ENCODE data around the gene RUBCN.

RUBCN gene

DNA sequence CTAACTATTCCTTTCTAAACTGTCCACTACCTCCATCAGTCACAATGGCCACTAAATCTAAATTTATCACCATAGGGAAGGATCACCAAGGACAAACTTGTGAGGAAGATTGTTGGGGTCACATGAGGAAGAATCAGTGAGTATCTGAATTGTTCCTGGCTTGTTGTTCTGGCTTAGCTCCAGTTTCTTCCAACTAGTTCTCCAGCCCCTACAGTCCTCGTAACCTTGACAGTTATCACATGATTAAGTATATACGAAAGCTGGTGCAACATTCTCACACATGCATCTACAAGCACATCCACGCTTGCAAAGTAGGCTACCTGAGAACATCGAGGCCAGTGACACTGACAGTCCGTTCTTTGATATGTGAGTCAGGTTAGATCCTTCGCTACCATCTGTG lies 46.0 kb downstream of the RUBCN start:
- no peaks in the 10 kb centered on the region for H3K4me1 ChIP-seq (ENCODE audit: insufficient read depth, low read length, poor library complexity, severe bottlenecking)

DNA sequence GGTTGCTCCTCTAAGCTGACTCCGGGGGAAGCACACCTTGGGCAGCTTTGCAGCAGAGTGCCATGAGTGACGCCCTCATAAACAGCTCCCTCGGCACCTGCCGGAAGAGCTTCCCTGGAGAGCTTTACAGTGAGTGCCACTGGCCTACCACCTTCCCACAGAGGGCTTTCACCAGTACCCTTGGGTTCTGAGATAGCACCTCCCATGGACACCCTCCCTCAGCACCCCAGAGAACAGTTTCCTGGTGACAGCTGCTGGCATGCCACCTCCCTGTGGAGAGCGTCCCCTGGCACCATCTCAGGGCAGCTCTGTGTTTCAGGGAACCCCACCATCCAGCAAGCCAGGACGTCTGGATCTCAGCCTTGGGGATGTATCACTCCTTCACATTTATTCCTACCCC lies 49.1 kb downstream of the RUBCN start:
- TF ChIP-seq CTCF (conservative IDR thresholded peaks at IDR 0.05; ENCODE audit: low read length), result no peak
- TF ChIP-seq EZH2phosphoT487 (IDR thresholded peaks at IDR 0.05; ENCODE audit: borderline replicate concordance), result no peak

More for the DNA sequence above, 46.0 kb downstream of the RUBCN start:
- no peak for TF ChIP-seq CTCF (conservative IDR thresholded peaks at IDR 0.05; ENCODE audit: low read length)
- no peak for TF ChIP-seq EZH2phosphoT487 (IDR thresholded peaks at IDR 0.05; ENCODE audit: borderline replicate concordance)
- no peaks in the 10 kb centered on the region for H4K20me1 ChIP-seq (ENCODE audit: insufficient read depth, low read length, poor library complexity, severe bottlenecking)
- H3F3A ChIP-seq (ENCODE audit: low read depth), result no peaks in the 10 kb centered on the region
- no peak overlapping the region for H3K4me2 ChIP-seq (ENCODE audit: low read depth, low read length, poor library complexity, severe bottlenecking)
- H2AFZ ChIP-seq (ENCODE audit: low read length), result no peak overlapping the region
- no peak overlapping the region for H3K4me3 ChIP-seq (ENCODE audit: low read length, poor library complexity, severe bottlenecking)
- H3K9me2 ChIP-seq (replicated peaks; ENCODE audit: low read depth, low read length), result no peaks in the 10 kb centered on the region
- no peaks in the 10 kb centered on the region for H3K79me2 ChIP-seq (ENCODE audit: insufficient read depth, low read length)
- no peaks in the 10 kb centered on the region for H3K27me3 ChIP-seq (ENCODE audit: insufficient read depth, low read length, poor library complexity, severe bottlenecking)
- H3K36me3 ChIP-seq (ENCODE audit: insufficient read depth, low read length), result peaks cover 6% of the 10 kb centered on the region; the same call in 1 of the 2 replicates
- no peak overlapping the region for H3K9ac ChIP-seq (ENCODE audit: low read depth, low read length, poor library complexity, severe bottlenecking)
- H3K9me3 ChIP-seq (ENCODE audit: insufficient read depth, low read depth, low read length), result no peaks in the 10 kb centered on the region

GRCh38 chr3:197686899-197687298 lies 49.8 kb downstream of the RUBCN start:
- no peaks in the 10 kb centered on the region for H3K27me3 ChIP-seq (ENCODE audit: insufficient read depth, low read length, poor library complexity, severe bottlenecking)
- no peak for TF ChIP-seq EZH2phosphoT487 (IDR thresholded peaks at IDR 0.05; ENCODE audit: borderline replicate concordance)
- TF ChIP-seq CTCF (conservative IDR thresholded peaks at IDR 0.05; ENCODE audit: low read length), result no peak
- H3K79me2 ChIP-seq (ENCODE audit: insufficient read depth, low read length), result no peaks in the 10 kb centered on the region
- no peaks in the 10 kb centered on the region for H3F3A ChIP-seq (ENCODE audit: low read depth)
- H3K4me1 ChIP-seq (ENCODE audit: insufficient read depth, low read length, poor library complexity, severe bottlenecking), result peaks cover 7% of the 10 kb centered on the region
- no peak overlapping the region for H3K4me3 ChIP-seq (ENCODE audit: low read length, poor library complexity, severe bottlenecking)
- no peaks in the 10 kb centered on the region for H4K20me1 ChIP-seq (ENCODE audit: insufficient read depth, low read length, poor library complexity, severe bottlenecking)
- H3K36me3 ChIP-seq (ENCODE audit: insufficient read depth, low read length), result no peaks in the 10 kb centered on the region
- H3K4me2 ChIP-seq (ENCODE audit: low read depth, low read length, poor library complexity, severe bottlenecking), result no peak overlapping the region
- H2AFZ ChIP-seq (ENCODE audit: low read length), result no peak overlapping the region
- no peaks in the 10 kb centered on the region for H3K9me3 ChIP-seq (ENCODE audit: insufficient read depth, low read depth, low read length)
- no peak overlapping the region for H3K9ac ChIP-seq (ENCODE audit: low read depth, low read length, poor library complexity, severe bottlenecking)
- H3K9me2 ChIP-seq (replicated peaks; ENCODE audit: low read depth, low read length), result no peaks in the 10 kb centered on the region

More for the DNA sequence above, 49.1 kb downstream of the RUBCN start:
- Histone ChIP-seq H3K9me2 (replicated peaks; ENCODE audit: low read depth, low read length) (no peaks in the 10 kb centered on the region), H4K20me1 (ENCODE audit: insufficient read depth, low read length, poor library complexity, severe bottlenecking) (no peaks in the 10 kb centered on the region), H3F3A (ENCODE audit: low read depth) (no peaks in the 10 kb centered on the region), H3K27me3 (ENCODE audit: insufficient read depth, low read length, poor library complexity, severe bottlenecking) (no peaks in the 10 kb centered on the region), H3K4me2 (ENCODE audit: low read depth, low read length, poor library complexity, severe bottlenecking) (no peak overlapping the region), H3K36me3 (ENCODE audit: insufficient read depth, low read length) (no peaks in the 10 kb centered on the region), H3K4me3 (ENCODE audit: low read length, poor library complexity, severe bottlenecking) (no peak overlapping the region), H3K79me2 (ENCODE audit: insufficient read depth, low read length) (no peaks in the 10 kb centered on the region), H3K4me1 (ENCODE audit: insufficient read depth, low read length, poor library complexity, severe bottlenecking) (peaks cover 7% of the 10 kb centered on the region), H2AFZ (ENCODE audit: low read length) (no peak overlapping the region), H3K9ac (ENCODE audit: low read depth, low read length, poor library complexity, severe bottlenecking) (no peak overlapping the region), H3K9me3 (ENCODE audit: insufficient read depth, low read depth, low read length) (no peaks in the 10 kb centered on the region)
